H9 (cell line): ENCODE results near the gene CELA2B. TPM values are rescaled to one million over a fixed set of nuclear protein-coding genes. Genes with fewer than 3 reads are reported as not detected.

ENCODE experiments used
- DNase-seq: peaks from one replicate; pipeline ENCODE4 v3.0.0-alpha.2; 2017
- H2AFZ ChIP-seq: one replicate; pipeline ENCODE4 v1.6.1; 2013; ENCODE audit warnings: mild to moderate bottlenecking, low read length, control low read depth, moderate library complexity
- H2AK5ac ChIP-seq: 2 replicates; pipeline ENCODE4 v1.6.1; 2013; ENCODE audit warnings: low read length, control low read depth, mixed read lengths; ENCODE audit not compliant: insufficient read length
- H2BK120ac ChIP-seq: one replicate; pipeline ENCODE4 v1.6.1; 2013; ENCODE audit warnings: low read depth, mild to moderate bottlenecking, low read length, control low read depth, inconsistent platforms; ENCODE audit not compliant: poor library complexity, severe bottlenecking
- H2BK12ac ChIP-seq: 2 replicates; pipeline ENCODE4 v1.6.1; 2013; ENCODE audit warnings: low read length, control low read depth, mixed read lengths, low read depth; ENCODE audit not compliant: insufficient read length
- H2BK15ac ChIP-seq: 2 replicates; pipeline ENCODE4 v1.6.1; 2013; ENCODE audit warnings: low read depth, low read length, control low read depth
- H2BK20ac ChIP-seq: one replicate; pipeline ENCODE4 v1.6.1; 2013; ENCODE audit warnings: low read depth, mild to moderate bottlenecking, low read length, control low read depth, inconsistent platforms; ENCODE audit not compliant: poor library complexity, severe bottlenecking
- H2BK5ac ChIP-seq: 2 replicates; pipeline ENCODE4 v1.6.1; 2013; ENCODE audit warnings: low read length, control low read depth, mixed read lengths; ENCODE audit not compliant: insufficient read length
- H3K14ac ChIP-seq: 2 replicates; pipeline ENCODE4 v1.6.1; 2013; ENCODE audit warnings: low read length, control low read depth; ENCODE audit not compliant: insufficient read depth
- H3K18ac ChIP-seq: 2 replicates; pipeline ENCODE4 v1.6.1; 2013; ENCODE audit warnings: low read depth, mild to moderate bottlenecking, mixed read lengths, low read length, control low read depth; ENCODE audit not compliant: insufficient read length
- H3K23ac ChIP-seq: 2 replicates; pipeline ENCODE4 v1.6.1; 2013; ENCODE audit warnings: low read length, control low read depth, mixed read lengths, low read depth; ENCODE audit not compliant: insufficient read length
- H3K23me2 ChIP-seq: 2 replicates; pipeline ENCODE4 v1.6.1; 2013; ENCODE audit warnings: low read depth, mild to moderate bottlenecking, mixed read lengths, low read length, control low read depth; ENCODE audit not compliant: insufficient read length, poor library complexity, severe bottlenecking
- H3K27ac ChIP-seq: 2 replicates; pipeline ENCODE4 v1.5.1; 2013; ENCODE audit warnings: low read length, control low read depth, mixed read lengths, low read depth; ENCODE audit not compliant: insufficient read length
- H3K27me3 ChIP-seq: 2 replicates; pipeline ENCODE4 v1.6.1; 2013; ENCODE audit warnings: low read length, control low read depth, inconsistent platforms; ENCODE audit not compliant: insufficient read depth
- H3K4ac ChIP-seq: 2 replicates; pipeline ENCODE4 v1.6.1; 2013; ENCODE audit warnings: low read depth, mild to moderate bottlenecking, control low read depth, inconsistent platforms, low read length, moderate library complexity
- H3K4me1 ChIP-seq: 2 replicates; pipeline ENCODE4 v1.6.1; 2013; ENCODE audit warnings: low read length, control low read depth, inconsistent platforms; ENCODE audit not compliant: insufficient read depth
- H3K4me2 ChIP-seq: 2 replicates; pipeline ENCODE4 v1.6.1; 2013; ENCODE audit warnings: low read length, control low read depth, mixed read lengths; ENCODE audit not compliant: insufficient read length, insufficient read depth
- H3K56ac ChIP-seq: 2 replicates; pipeline ENCODE4 v1.6.1; 2013; ENCODE audit warnings: low read depth, mild to moderate bottlenecking, mixed read lengths, low read length, control low read depth; ENCODE audit not compliant: insufficient read length
- H3K79me1 ChIP-seq: 2 replicates; pipeline ENCODE4 v1.6.1; 2013; ENCODE audit warnings: low read depth, mild to moderate bottlenecking, moderate library complexity, low read length, control low read depth, inconsistent platforms; ENCODE audit not compliant: insufficient read depth, poor library complexity, severe bottlenecking
- H3K79me2 ChIP-seq: 2 replicates; pipeline ENCODE4 v1.6.1; 2013; ENCODE audit warnings: low read length, control low read depth, inconsistent platforms; ENCODE audit not compliant: insufficient read depth
- H3K9ac ChIP-seq: 2 replicates; pipeline ENCODE4 v1.6.1; 2013; ENCODE audit warnings: low read length, control low read depth, mixed read lengths; ENCODE audit not compliant: insufficient read length; ENCODE audit errors: extremely low read depth
- H3K9me3 ChIP-seq: one replicate; pipeline ENCODE4 v1.6.1; 2013; ENCODE audit warnings: low read depth, low read length, inconsistent platforms; ENCODE audit not compliant: control insufficient read depth
- H3T11ph ChIP-seq: one replicate; pipeline ENCODE4 v1.6.1; 2013; ENCODE audit warnings: mild to moderate bottlenecking, low read length, control low read depth, inconsistent platforms
- H4K20me1 ChIP-seq: one replicate; pipeline ENCODE4 v1.6.1; 2013; ENCODE audit not compliant: control insufficient read depth, insufficient read length, insufficient read depth
- H4K5ac ChIP-seq: 2 replicates; pipeline ENCODE4 v1.6.1; 2013; ENCODE audit warnings: low read depth, mild to moderate bottlenecking, mixed read lengths, low read length, control low read depth; ENCODE audit not compliant: insufficient read length
- H4K8ac ChIP-seq: replicated peaks from 2 replicates; pipeline ENCODE4 v1.6.1; 2013; ENCODE audit warnings: low read length, control low read depth, mixed read lengths, low read depth; ENCODE audit not compliant: insufficient read length
- H4K91ac ChIP-seq: 2 replicates; pipeline ENCODE4 v1.6.1; 2013; ENCODE audit warnings: low read depth, mild to moderate bottlenecking, moderate library complexity, mixed read lengths, low read length, control low read depth; ENCODE audit not compliant: insufficient read length
- H3K27ac Mint-ChIP-seq, 3 experiments: 2 replicates in 2 of 3; 3 replicates in 1 of 3; pipeline ENCODE4 v1.8.0; 2020 to 2021; ENCODE audit warnings: mixed read lengths in 3 of 3, mild to moderate bottlenecking in 1 of 3, moderate library complexity in 1 of 3
- H3K27me3 Mint-ChIP-seq: 2 replicates; pipeline ENCODE4 v1.8.0; 2021; ENCODE audit warnings: low read depth, mild to moderate bottlenecking, moderate library complexity, mixed read lengths
- H3K36me3 Mint-ChIP-seq, 3 experiments: 2 replicates in 2 of 3; 3 replicates in 1 of 3; pipeline ENCODE4 v1.8.0; 2020 to 2021; ENCODE audit warnings: low read depth in 3 of 3, mixed read lengths in 3 of 3; ENCODE audit not compliant: insufficient read depth in 1 of 3
- H3K4me1 Mint-ChIP-seq, 2 experiments: 2 replicates each; pipeline ENCODE4 v1.8.0; 2020; ENCODE audit warnings: mixed read lengths in 2 of 2
- H3K4me3 Mint-ChIP-seq, 2 experiments: 2 replicates in 1 of 2; 3 replicates in 1 of 2; pipeline ENCODE4 v1.8.0; 2020 to 2021; ENCODE audit warnings: mild to moderate bottlenecking in 2 of 2, mixed read lengths in 2 of 2, moderate library complexity in 1 of 2
- H3K9me3 Mint-ChIP-seq, 2 experiments: 2 replicates in 1 of 2; 3 replicates in 1 of 2; pipeline ENCODE4 v1.8.0; 2020; ENCODE audit warnings: mild to moderate bottlenecking in 2 of 2, mixed read lengths in 2 of 2, moderate library complexity in 1 of 2
- CTCF ChIP-seq: fragments of 200-600 bp; sonication (generic); conservative IDR thresholded peaks from 3 replicates; pipeline ENCODE4 v1.8.0; 2021; ENCODE audit warnings: antibody characterized with exemption, mild to moderate bottlenecking
- WGBS: extraction: QIAGEN DNeasy Blood & Tissue Kit; methylation state at CpG from one replicate; pipeline ENCODE4 v1.1.7; 2013; ENCODE audit warnings: missing lambda C conversion rate, low lambda C conversion rate, mixed read lengths; ENCODE audit not compliant: insufficient read length; ENCODE audit errors: extremely low coverage; 5-methylcytosine and 5-hydroxymethylcytosine counted together
- long read RNA-seq: library from polyadenylated mRNA; unstranded; transcript quantifications from one replicate; pipeline ENCODE4 v2.0.0, GENCODE V29; 2020
- total RNA-seq: library from RNA; stranded (reverse); gene quantifications from 2 replicates; pipeline ENCODE4 v1.2.1, GENCODE V29; 2021

CELA2B gene
- not detected in 2 replicates for total RNA-seq
- long read RNA-seq = 0 reads

DNA sequence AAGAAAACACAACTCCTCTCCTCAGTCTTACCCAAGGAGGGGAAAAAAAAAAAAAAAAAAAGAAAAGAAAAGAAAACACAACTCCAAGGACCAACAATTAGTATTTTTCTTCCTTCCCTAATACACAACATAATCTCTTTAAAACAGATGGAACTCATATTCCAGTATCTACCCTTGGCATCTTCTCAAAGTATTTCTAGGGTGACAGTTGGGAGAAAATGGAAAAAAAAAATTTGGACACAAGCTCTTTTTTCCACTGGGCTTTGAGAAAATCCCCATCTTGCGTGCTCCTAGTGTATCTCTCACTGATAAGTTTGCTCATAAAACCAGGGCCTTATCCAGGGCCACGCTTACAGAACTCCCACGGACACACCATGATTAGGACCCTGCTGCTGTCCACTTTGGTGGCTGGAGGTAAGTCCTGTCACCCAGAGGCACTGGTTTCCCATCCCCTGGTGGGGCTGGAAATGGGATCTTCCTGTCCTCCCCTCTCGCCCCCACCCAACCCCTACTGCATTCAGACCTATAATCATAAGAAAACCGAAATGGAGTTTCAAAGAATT is at the start of gene CELA2B:
CELA2B (plus strand) TSS at position 353 of the 563 bp plus-strand sequence; CDS start at position 375, 22 bp downstream.
- Mint-ChIP-seq H3K27ac (no peak within 1 kb of the TSS; a peak in 2 of 7 replicates), H3K4me1 (peaks cover 0 to 4% of the 10 kb centered on the region in 2 experiments; a peak in 2 of 4 replicates), H3K4me3 (no peak within 1 kb of the TSS), H3K36me3 (no peaks in the 10 kb centered on the region), H3K9me3 (no peaks in the 10 kb centered on the region), H3K27me3 (peaks cover 2% of the 10 kb centered on the region)
- H3K79me2 ChIP-seq = no peaks in the 10 kb centered on the region
- no peaks in the 10 kb centered on the region for H3K4me1 ChIP-seq
- H3K23ac ChIP-seq = no peak within 1 kb of the TSS
- TF ChIP-seq CTCF = no peak
- H3K14ac ChIP-seq = no peak within 1 kb of the TSS
- H4K91ac ChIP-seq = no peak within 1 kb of the TSS
- no peak within 1 kb of the TSS for H2BK5ac ChIP-seq
- H3K9me3 ChIP-seq = no peaks in the 10 kb centered on the region
- no peak within 1 kb of the TSS for H2BK15ac ChIP-seq
- no peak within 1 kb of the TSS for H2BK20ac ChIP-seq
- H3K56ac ChIP-seq = no peak within 1 kb of the TSS
- H4K20me1 ChIP-seq = no peaks in the 10 kb centered on the region
- DNase-seq = no peak
- no peak within 1 kb of the TSS for H3K27ac ChIP-seq
- H2AFZ ChIP-seq = no peak within 1 kb of the TSS
- no peak within 1 kb of the TSS for H3K4ac ChIP-seq
- H4K8ac ChIP-seq = no peak within 1 kb of the TSS
- no peaks in the 10 kb centered on the region for H3K79me1 ChIP-seq
- H2AK5ac ChIP-seq = no peak within 1 kb of the TSS
- no peak within 1 kb of the TSS for H4K5ac ChIP-seq
- H3K4me2 ChIP-seq = no peak within 1 kb of the TSS
- H3K23me2 ChIP-seq = no peaks in the 10 kb centered on the region
- H2BK12ac ChIP-seq = no peak within 1 kb of the TSS
- H3K27me3 ChIP-seq = no peaks in the 10 kb centered on the region
- H3K18ac ChIP-seq = no peak within 1 kb of the TSS
- no peak within 1 kb of the TSS for H2BK120ac ChIP-seq
- H3T11ph ChIP-seq = no peak within 1 kb of the TSS
- WGBS = no CpG with 5 or more reads among the region's 5 CpGs
- no peak within 1 kb of the TSS for H3K9ac ChIP-seq
